ENCODE measurements around the gene RFT1.

DNA sequence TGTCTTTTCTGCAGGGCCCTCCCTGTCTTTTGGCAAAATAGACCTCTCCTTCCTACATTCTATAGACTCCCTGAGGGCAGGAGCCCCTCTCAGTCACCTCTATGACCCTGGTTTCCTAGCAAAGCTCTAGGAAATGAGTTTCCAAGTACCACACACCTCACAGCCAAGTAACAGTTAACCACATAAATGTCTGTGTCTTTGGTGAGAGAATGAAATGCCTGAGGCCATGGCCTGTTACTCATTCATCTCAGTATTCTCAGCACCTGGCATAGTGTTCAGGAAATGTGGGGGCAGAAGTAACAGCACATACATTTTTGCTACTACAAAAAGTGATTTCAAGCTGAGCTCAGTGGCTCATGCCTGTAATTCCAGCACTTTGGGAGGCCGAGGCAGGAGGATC lies 21.0 kb downstream of the RFT1 start:
- TF ChIP-seq, protein P1, sequence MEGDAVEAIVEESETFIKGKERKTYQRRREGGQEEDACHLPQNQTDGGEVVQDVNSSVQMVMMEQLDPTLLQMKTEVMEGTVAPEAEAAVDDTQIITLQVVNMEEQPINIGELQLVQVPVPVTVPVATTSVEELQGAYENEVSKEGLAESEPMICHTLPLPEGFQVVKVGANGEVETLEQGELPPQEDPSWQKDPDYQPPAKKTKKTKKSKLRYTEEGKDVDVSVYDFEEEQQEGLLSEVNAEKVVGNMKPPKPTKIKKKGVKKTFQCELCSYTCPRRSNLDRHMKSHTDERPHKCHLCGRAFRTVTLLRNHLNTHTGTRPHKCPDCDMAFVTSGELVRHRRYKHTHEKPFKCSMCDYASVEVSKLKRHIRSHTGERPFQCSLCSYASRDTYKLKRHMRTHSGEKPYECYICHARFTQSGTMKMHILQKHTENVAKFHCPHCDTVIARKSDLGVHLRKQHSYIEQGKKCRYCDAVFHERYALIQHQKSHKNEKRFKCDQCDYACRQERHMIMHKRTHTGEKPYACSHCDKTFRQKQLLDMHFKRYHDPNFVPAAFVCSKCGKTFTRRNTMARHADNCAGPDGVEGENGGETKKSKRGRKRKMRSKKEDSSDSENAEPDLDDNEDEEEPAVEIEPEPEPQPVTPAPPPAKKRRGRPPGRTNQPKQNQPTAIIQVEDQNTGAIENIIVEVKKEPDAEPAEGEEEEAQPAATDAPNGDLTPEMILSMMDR (conservative IDR thresholded peaks at IDR 0.05 in 1 of 2, IDR thresholded peaks at IDR 0.05 in 1 of 2; ENCODE audit: extremely low read depth in 1 of 2, insufficient read depth in 1 of 2, low read depth in 1 of 2, low read length in 2 of 2): no peak
- no peak for TF ChIP-seq EZH2 (IDR thresholded peaks at IDR 0.05; ENCODE audit: borderline replicate concordance, low read length)

All from mammary epithelial cell (primary cell).